GM19455 (cell line): ENCODE data around the gene GOLGA3.

Experiments used
- ATAC-seq: cut with Tn5 transposase; IDR thresholded peaks from one replicate; pipeline ENCODE4 v1.9.1; 2021; ENCODE audit not compliant: unreplicated experiment

The GOLGA3 gene

DNA sequence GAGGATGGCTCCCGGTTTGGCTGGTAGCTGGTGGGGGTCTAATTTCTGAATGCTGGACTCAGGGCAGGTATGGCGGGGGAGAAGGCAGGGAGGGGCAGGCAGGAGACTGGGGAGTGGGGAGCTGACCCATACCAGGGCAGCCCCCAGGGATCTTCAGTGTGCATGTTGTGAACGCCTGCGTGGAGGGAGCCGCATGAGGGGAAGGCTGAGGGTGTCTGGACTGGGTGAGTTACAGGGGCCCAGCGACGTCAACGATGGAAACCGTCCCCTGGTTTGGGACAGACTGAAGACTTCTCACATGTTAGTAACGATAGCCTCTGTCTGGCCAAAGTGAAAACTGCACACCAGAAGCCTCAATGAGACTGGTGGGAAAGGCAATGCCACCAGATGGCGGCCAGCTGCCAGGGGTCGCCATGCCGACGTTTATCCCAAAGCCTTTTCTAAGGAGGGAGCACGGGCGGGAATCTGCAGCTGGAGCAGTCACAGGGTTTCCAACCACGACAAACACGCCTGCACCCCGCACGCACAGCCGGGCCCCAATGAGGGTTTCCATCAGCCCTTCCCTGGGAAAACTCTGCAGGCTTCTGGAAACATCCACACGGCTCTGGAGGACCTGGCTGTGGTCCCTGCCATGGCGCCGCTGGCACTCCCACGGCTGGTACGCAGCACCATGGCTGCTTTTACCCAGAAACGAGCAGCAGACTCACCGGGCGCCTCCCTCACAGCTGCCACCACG, 104.0 kb downstream of the GOLGA3 start:
- ATAC-seq, result no peak

DNA sequence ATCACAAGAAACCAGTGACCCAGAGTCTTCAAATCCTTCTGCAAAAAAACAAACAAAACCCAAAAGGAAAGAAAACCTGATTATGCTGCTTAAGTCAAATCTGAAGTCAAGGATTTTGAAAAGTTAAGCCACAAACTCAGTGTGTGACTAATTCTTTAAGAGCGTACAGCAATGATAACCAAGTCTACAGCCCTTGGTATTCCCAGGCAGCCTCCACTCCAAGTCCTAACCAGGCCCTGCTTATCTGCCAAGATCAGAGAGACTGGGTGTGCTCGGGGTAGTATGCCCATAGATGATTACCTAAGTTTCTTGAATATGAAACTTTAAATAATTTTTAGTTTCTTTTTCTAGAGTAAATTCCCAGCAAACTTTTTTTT, 104.9 kb downstream of the GOLGA3 start:
- no peak for ATAC-seq

DNA sequence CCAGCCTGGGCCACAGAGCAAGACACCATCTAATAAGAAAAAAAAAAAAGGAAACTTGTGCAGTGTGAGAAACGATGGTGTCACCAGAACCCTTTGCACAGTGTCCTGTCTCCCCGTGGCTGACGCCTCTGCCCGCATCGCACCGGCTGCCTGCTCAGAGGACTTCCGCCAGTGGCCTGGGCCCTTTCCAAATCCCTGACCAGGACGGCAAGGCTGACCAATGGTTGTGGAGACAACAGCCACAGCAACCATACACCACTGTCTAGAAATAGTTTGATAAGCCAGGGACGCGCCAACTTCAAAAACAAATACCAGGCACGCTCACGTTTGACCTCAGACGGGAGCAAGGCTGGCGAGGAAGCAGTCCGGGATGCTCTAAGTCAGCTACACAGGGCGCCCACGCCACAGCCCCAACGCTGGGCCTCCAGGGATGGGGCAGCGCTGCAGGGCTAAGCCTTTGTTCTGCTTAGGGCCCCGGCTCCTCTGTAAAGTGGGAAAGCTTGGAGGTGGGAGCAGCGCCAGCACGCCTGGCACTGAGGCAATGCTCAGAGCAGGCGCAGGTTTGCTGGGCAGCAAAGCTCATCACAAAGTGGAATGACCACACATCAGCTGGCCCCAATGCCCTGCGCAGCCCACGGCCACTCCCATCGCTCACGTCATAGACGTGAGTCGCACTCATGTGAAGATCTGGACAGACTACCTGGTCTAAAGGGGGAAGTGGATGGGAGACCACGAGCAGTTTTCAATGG, 105.5 kb downstream of the GOLGA3 start:
- ATAC-seq, result no peak

DNA sequence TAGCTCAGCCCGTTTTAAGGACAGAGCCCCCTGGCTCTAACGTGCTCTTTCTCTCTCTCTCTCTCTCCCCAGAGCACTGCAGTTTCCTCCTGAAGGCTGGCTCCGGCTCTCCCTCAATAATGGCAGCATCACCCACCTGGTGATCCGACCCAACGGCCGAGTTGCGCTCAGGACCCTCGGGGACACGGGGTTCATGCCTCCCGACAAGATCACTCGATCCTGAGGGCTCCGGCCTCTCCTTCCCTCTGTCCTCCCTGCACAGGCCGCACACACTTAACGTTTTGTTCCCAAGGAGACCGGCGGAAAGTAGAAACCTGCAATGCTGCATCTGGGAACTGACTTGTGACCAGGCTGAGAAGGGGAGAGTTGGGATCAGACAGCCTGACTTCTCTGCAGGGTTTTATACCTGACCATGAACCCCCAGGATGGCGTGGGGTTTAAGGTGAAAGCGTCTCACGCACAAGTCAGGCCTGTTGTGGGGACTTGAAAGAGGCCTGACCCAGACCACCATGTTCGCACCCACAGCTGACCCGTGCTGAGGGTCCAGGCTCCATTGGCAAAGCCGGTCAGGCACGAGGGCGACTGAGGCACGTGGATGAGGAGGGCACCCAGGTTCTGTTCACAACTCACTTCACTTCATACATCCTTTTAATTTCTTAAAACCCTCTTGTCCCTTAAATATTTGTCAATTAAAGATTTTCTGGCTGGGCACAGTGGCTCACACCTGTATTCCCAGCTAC, 107.9 kb downstream of the GOLGA3 start:
- ATAC-seq, result no peak

DNA sequence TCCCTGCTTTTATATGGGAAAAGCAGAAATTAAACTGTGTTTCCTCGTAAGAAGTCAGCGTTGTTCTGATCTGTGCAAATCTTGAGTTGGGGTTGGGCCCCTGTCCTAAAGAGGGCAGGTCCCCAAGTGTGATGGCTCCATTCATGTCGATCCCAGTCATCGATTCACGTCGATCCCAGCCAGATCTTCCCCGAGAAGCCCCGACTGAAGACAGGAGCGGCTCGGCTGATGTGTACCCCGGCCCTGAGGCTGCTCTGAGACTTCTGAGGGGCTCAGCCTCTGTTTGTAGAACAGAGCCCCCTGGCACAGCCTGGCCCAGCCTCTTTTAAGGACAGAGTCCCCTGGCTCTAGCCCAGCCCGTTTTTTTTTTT, 108.7 kb downstream of the GOLGA3 start:
- ATAC-seq, result no peak

DNA sequence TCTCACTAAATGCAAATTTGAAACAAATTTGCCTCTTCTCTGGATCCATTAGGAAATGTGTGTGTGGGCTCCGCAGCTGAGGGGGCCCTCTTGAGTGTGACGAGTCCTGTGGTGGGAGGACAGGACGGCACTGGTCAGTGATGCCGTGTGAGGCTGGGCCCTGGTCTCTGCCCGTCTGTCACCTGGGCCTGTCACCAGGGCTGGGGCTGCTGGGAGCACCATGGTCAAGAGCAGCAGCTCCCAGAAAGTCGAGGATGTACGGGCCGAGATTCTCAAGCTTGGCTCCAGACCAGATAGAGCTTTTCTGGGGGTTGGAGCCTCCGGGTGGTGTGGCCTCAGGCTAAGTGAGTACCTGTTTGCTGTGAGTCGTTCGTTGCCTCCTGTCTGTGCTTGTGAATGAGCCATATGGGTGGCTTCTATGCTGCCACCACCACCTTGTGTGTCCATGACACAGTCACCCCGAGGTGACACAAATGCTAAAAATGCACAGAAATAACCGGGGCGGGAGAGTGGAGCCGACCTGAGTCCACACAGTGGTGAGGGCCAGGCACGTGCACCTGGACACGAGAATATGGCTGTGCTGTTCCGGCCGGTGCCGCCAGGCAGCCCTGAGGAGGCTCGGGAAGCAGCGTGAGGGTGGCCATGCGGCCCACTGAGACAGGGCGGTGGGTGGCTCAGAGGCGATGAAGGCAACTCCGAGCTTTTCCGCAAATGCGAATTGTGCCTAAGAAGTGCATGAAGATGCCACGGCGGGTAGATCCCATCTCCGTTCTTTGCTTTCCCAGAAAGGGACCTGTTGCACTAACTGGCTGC, 109.3 kb downstream of the GOLGA3 start:
- ATAC-seq, result no peak
